HepG2 (cell line): Measurements from ENCODE around the gene NCAPD2. TPM values are rescaled to one million over a fixed set of nuclear protein-coding genes. Genes with fewer than 3 reads are reported as not detected.
A peak's percentile ranks its signal among the peaks of the same experiment; 100 is the strongest.

ENCODE experiments used
- ATAC-seq: fragments of 200-7000 bp; cut with Tn5 transposase; 3 replicates; pipeline ENCODE4 v1.9.1; 2020; ENCODE audit warnings: mild to moderate bottlenecking, moderate library complexity
- BruUV-seq: library from RNA; stranded (reverse); fragments of 400-500 nt; replicated peaks from 2 replicates; lab custom pipeline; 2021; lab: Mats Ljungman, UMichigan
- CTCF ChIA-PET: fragments of 300-600 bp; formaldehyde crosslinking; extraction: SDS; loops from one replicate; lab custom pipeline; 2021; ENCODE audit warnings: low total read pairs, inconsistent platforms, low intra/inter-chr PET ratio; lab: Yijun Ruan, JAX
- POLR2A ChIA-PET: fragments of 350-600 bp; sonication (Branson Sonifier 250); formaldehyde crosslinking; loops from one replicate; lab custom pipeline; 2020; ENCODE audit warnings: antibody characterized with exemption, inconsistent platforms; lab: Yijun Ruan, JAX
- DNase-seq: peaks from one replicate; pipeline ENCODE4 v3.0.0-alpha.2; 2015; ENCODE audit warnings: low spot score
- FAIRE-seq: peaks from 3 replicates; lab custom pipeline; 2011; peaks lifted over from hg19 to GRCh38; lab: Jason Lieb, UNC
- H2AFZ ChIP-seq: one replicate; pipeline ENCODE4 v1.6.1; 2011; ENCODE audit warnings: low read length, inconsistent platforms
- H3K27ac ChIP-seq: fragments of 300-600 bp; 3 replicates; pipeline ENCODE4 v1.8.0; 2011; ENCODE audit warnings: mixed run types, mild to moderate bottlenecking, mixed read lengths, low read length, inconsistent platforms; ENCODE audit not compliant: insufficient read depth; ENCODE audit errors: extremely low read length
- H3K27me3 ChIP-seq, 2 experiments: fragments of 200-600 bp in 1 of 2; 2 replicates in 1 of 2; 3 replicates in 1 of 2; pipeline versions ENCODE4 v1.6.0 to v1.8.0; 2011; ENCODE audit warnings: low read length in 2 of 2, mild to moderate bottlenecking in 2 of 2, moderate library complexity in 2 of 2, inconsistent platforms in 1 of 2; ENCODE audit not compliant: insufficient read depth in 2 of 2, control insufficient read depth in 1 of 2
- H3K36me3 ChIP-seq, 2 experiments: fragments of 200-600 bp in 1 of 2; replicated peaks in 1 of 2; 2 replicates in 1 of 2; 3 replicates in 1 of 2; pipeline versions ENCODE4 v1.5.1 to v1.8.0; 2011; ENCODE audit warnings: low read length in 2 of 2, inconsistent platforms in 1 of 2; ENCODE audit not compliant: insufficient read depth in 2 of 2, control insufficient read depth in 1 of 2
- H3K4me1 ChIP-seq: 2 replicates; pipeline ENCODE4 v1.5.1; 2012; ENCODE audit warnings: low read length, inconsistent platforms; ENCODE audit not compliant: insufficient read depth
- H3K4me2 ChIP-seq: 2 replicates; pipeline ENCODE4 v1.6.0; 2011; ENCODE audit warnings: low read depth, low read length, inconsistent platforms
- H3K4me3 ChIP-seq, 3 experiments: fragments of 200-600 bp in 1 of 3; sonication (generic), shearing (Covaris generic) in 1 of 3; replicated peaks in 1 of 3; 2 replicates each; pipeline ENCODE4 v1.5.1; 2011 to 2016; ENCODE audit warnings: low read length in 3 of 3, inconsistent platforms in 2 of 3, low read depth in 2 of 3, mild to moderate bottlenecking in 2 of 3, control low read depth in 1 of 3, mixed read lengths in 1 of 3; ENCODE audit not compliant: insufficient read depth in 1 of 3
- H3K79me2 ChIP-seq: one replicate; pipeline ENCODE4 v1.6.1; 2011; ENCODE audit warnings: low read length, inconsistent platforms; ENCODE audit not compliant: insufficient read depth
- H3K9ac ChIP-seq: 2 replicates; pipeline ENCODE4 v1.6.0; 2011; ENCODE audit warnings: mild to moderate bottlenecking, low read depth, low read length, inconsistent platforms; ENCODE audit not compliant: insufficient read depth
- H3K9me3 ChIP-seq: 2 replicates; pipeline ENCODE4 v1.5.1; 2012; ENCODE audit warnings: mild to moderate bottlenecking, low read length
- H4K20me1 ChIP-seq: 2 replicates; pipeline ENCODE4 v1.6.0; 2011; ENCODE audit warnings: inconsistent platforms, mild to moderate bottlenecking, low read length, moderate library complexity; ENCODE audit not compliant: insufficient read depth
- ARID5B ChIP-seq: IDR thresholded peaks from 2 replicates; pipeline ENCODE4 v1.4.0; 2020; ENCODE audit warnings: mild to moderate bottlenecking, missing genetic modification reagents
- E2F1 ChIP-seq: sonication (generic); formaldehyde crosslinking; IDR thresholded peaks from 2 replicates; pipeline ENCODE4 v1.5.0; 2020; ENCODE audit warnings: missing genetic modification reagents
- KDM5A ChIP-seq: fragments of 200-600 bp; sonication (generic); IDR thresholded peaks from 2 replicates; pipeline ENCODE4 v1.7.0; 2018; ENCODE audit warnings: antibody characterized with exemption, mild to moderate bottlenecking, low read length, borderline replicate concordance
- PRDM10 ChIP-seq: sonication (generic); formaldehyde crosslinking; IDR thresholded peaks from 2 replicates; pipeline ENCODE4 v1.4.0; 2020; ENCODE audit warnings: low read depth, missing genetic modification reagents
- SIN3A ChIP-seq: IDR thresholded peaks from 2 replicates; pipeline ENCODE4 v1.6.1; 2011; ENCODE audit warnings: low read depth, mild to moderate bottlenecking, control low read depth, low read length, borderline replicate concordance
- ZFP90 ChIP-seq: sonication (generic); formaldehyde crosslinking; IDR thresholded peaks from 2 replicates; pipeline ENCODE4 v1.8.0; 2022; ENCODE audit warnings: missing genetic modification reagents, mild to moderate bottlenecking, inconsistent platforms, borderline replicate concordance
- ZMYM2 ChIP-seq: sonication (generic); formaldehyde crosslinking; IDR thresholded peaks from 2 replicates; pipeline ENCODE4 v1.8.0; 2022; ENCODE audit warnings: mild to moderate bottlenecking, missing genetic modification reagents
- ZNF430 ChIP-seq: sonication (generic); formaldehyde crosslinking; IDR thresholded peaks from 2 replicates; pipeline ENCODE4 v1.9.0; 2021; ENCODE audit warnings: mild to moderate bottlenecking, missing genetic modification reagents
- ZNF496 ChIP-seq: sonication (generic); formaldehyde crosslinking; IDR thresholded peaks from 2 replicates; pipeline ENCODE4 v1.8.1; 2023; ENCODE audit warnings: mild to moderate bottlenecking, moderate library complexity, missing genetic modification reagents; ENCODE audit not compliant: insufficient replicate concordance
- WGBS: methylation state at CpG from one replicate; pipeline ENCODE4 v1.1.6; 2017; ENCODE audit warnings: low lambda C conversion rate; 5-methylcytosine and 5-hydroxymethylcytosine counted together
- in situ Hi-C: cut with HindIII; loops from 2 replicates; pipeline ENCODE4 v1.10.0; 2017; ENCODE audit warnings: low pct_unique_long_range_greater_than_20kb; ENCODE audit not compliant: extremely low pct_ligation_motif_present
- intact Hi-C: fragments of 100-400 bp; cut with micrococcal nuclease; formaldehyde crosslinking; loops from one replicate; pipeline ENCODE4 v1.10.0; 2022; ENCODE audit not compliant: unreplicated experiment
- polyA plus RNA-seq, 8 experiments: library from polyadenylated mRNA; depleted of rRNA in 3 of 8; stranded (reverse) in 7 of 8; unstranded in 1 of 8; fragments of >200 nt; fragmentation: Illumina TruSeq in 4 of 8; extraction: Trizol in 4 of 8; gene quantifications; 2 replicates each; pipeline versions ENCODE4 v1.2.1 to v1.2.3, GENCODE V29; 2011 to 2016; ENCODE audit warnings: low read depth in 4 of 8, missing spikeins in 1 of 8, mixed read lengths in 1 of 8; ENCODE audit not compliant: insufficient read depth in 1 of 8
- total RNA-seq, 5 experiments: library from RNA; depleted of rRNA; stranded (reverse); fragments of >200 nt; fragmentation: Illumina TruSeq; extraction: Trizol; gene quantifications; 2 replicates each; pipeline ENCODE4 v1.2.3, GENCODE V29; 2016; ENCODE audit warnings: low read depth in 1 of 5
- TF ChIP-seq, protein P1 (sequence below): sonication (generic); formaldehyde crosslinking; IDR thresholded peaks from 2 replicates; pipeline ENCODE4 v1.5.0; 2020; ENCODE audit warnings: missing genetic modification reagents, mild to moderate bottlenecking, borderline replicate concordance

Gene NCAPD2
- total and polyA plus RNA-seq, 2 of the 13 experiments (the other 11 are each of a cell fraction or from before 2014, with no cell fraction given) = 51.1 to 65.6 TPM

DNA sequence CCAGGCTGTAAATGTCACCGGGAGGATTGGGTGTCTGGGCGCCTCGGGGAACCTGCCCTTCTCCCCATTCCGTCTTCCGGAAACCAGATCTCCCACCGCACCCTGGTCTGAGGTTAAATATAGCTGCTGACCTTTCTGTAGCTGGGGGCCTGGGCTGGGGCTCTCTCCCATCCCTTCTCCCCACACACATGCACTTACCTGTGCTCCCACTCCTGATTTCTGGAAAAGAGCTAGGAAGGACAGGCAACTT is 41.7 kb downstream of the NCAPD2 start (continued):
- TF ChIP-seq SIN3A (0 out of 2 replicates have a peak, but pooled peaks have one; percentile 1), PRDM10 (CRISPR knock-in tag) (peak; percentile 9; the same call in 1 of the 2 replicates), KDM5A (0 out of 2 replicates have a peak, but pooled peaks have one; percentile 14), ZMYM2 (no peak)

DNA sequence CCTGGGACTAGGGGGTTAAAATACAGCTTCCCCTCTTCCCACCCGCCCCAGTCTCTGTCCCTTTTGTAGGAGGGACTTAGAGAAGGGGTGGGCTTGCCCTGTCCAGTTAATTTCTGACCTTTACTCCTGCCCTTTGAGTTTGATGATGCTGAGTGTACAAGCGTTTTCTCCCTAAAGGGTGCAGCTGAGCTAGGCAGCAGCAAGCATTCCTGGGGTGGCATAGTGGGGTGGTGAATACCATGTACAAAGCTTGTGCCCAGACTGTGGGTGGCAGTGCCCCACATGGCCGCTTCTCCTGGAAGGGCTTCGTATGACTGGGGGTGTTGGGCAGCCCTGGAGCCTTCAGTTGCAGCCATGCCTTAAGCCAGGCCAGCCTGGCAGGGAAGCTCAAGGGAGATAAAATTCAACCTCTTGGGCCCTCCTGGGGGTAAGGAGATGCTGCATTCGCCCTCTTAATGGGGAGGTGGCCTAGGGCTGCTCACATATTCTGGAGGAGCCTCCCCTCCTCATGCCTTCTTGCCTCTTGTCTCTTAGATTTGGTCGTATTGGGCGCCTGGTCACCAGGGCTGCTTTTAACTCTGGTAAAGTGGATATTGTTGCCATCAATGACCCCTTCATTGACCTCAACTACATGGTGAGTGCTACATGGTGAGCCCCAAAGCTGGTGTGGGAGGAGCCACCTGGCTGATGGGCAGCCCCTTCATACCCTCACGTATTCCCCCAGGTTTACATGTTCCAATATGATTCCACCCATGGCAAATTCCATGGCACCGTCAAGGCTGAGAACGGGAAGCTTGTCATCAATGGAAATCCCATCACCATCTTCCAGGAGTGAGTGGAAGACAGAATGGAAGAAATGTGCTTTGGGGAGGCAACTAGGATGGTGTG is 42.3 kb downstream of the NCAPD2 start:
- H3K4me1 ChIP-seq = peaks cover 49% of the 10 kb centered on the region
- no peaks in the 10 kb centered on the region for H3K9me3 ChIP-seq
- 56% methylated on average over 8 of the region's 10 CpGs for WGBS
- H2AFZ ChIP-seq = no peak overlapping the region
- peak overlapping the region; percentile 98 for H3K4me2 ChIP-seq
- peaks cover 41% of the 10 kb centered on the region for H4K20me1 ChIP-seq
- peak overlapping the region; percentile 94 to 99 (median 97) for H3K4me3 ChIP-seq
- DNase-seq (peak; percentile 23), ATAC-seq (no peak), FAIRE-seq (no peak)
- H3K79me2 ChIP-seq = peaks cover 33% of the 10 kb centered on the region
- peak overlapping the region; percentile 96 for H3K9ac ChIP-seq
- no TSS peak for BruUV-seq
- intact Hi-C loops = loop anchor here (10.0 kb wide), 2 partner anchors 61 to 191 kb away; partner anchors contain the start of genes TNFRSF1A and VAMP1
- peak overlapping the region; percentile 97 for H3K27ac ChIP-seq
- peaks cover 0 to 34% of the 10 kb centered on the region in 2 experiments; a peak in 4 of 5 replicates for H3K36me3 ChIP-seq
- in situ Hi-C loops = loop anchor here (10.0 kb wide), 1 partner anchor 111 kb away; no protein-coding TSS in a partner anchor
- ChIA-PET POLR2A (interaction anchor here (0.8 to 3.5 kb wide), 13 partner anchors 15 to 200 kb away, joined by 3 to 54 read pairs (median 4); partner anchors contain the start of genes IFFO1, LTBR, NOP2 and TAPBPL), CTCF (no interaction called here)
- H3K27me3 ChIP-seq = no peaks in the 10 kb centered on the region; a peak in 1 of 5 replicates
- TF ChIP-seq ARID5B (CRISPR knock-in tag) (no peak), E2F1 (CRISPR knock-in tag) (no peak), ZNF430 (CRISPR knock-in tag) (peak; percentile 31; the same call in 1 of the 2 replicates), ZNF496 (CRISPR knock-in tag) (no peak), ZFP90 (CRISPR knock-in tag) (no peak)
- TF ChIP-seq, protein P1, sequence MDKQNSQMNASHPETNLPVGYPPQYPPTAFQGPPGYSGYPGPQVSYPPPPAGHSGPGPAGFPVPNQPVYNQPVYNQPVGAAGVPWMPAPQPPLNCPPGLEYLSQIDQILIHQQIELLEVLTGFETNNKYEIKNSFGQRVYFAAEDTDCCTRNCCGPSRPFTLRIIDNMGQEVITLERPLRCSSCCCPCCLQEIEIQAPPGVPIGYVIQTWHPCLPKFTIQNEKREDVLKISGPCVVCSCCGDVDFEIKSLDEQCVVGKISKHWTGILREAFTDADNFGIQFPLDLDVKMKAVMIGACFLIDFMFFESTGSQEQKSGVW (CRISPR knock-in tag) = no peak
